ENCODE results near the gene PCK2. TPM values are rescaled to one million over a fixed set of nuclear protein-coding genes. Genes with fewer than 3 reads are reported as not detected.

Gene PCK2
- total and polyA plus RNA-seq, 2 of the 8 experiments (the other 6 are each of a cell fraction or from before 2014, with no cell fraction given): 81.9 to 115 TPM

DNA sequence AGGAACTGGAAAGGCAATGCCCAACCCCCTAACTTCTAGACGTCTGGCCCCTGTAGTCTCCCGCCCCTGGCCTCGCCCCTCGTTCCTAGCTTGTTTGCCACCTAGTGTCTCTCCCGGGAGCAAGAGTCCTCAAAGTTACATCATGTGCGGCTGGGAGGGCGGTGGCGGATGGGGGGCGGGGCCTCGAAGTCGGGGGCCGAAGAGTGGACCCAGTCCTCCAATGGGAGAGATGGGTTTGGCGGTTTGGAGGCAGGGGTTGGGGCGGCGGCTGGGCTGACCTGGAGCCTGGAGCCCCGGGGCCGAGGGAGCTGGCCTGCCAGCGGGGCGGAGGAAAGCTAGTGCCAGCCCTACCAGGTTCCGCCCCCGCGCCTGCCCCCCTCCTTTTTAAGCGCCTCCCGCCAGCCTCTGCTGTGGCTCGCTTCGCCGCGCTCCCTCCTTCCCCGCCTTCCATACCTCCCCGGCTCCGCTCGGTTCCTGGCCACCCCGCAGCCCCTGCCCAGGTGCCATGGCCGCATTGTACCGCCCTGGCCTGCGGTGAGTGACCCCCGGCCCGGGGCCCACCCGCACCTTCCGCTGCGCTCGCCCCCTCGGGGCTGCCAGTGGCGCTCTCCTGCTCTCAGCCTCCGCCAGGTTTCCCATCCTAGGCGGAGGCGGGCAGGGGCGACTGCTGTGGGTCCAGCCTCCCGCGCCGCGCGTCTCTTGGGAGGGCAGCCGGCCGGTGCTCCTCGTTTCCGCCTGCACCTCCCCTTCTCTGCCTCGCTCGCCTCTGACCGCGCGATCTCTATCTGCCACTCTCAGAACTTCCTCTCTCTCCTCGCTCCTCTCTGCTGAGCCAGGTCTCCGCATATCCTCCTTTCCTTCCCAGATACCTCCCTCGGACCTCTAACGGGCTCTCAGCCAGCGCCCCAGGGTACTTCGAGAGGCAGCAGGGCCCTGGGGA, at the start of gene PCK2 (continued):
- peak; percentile 67 for TF ChIP-seq PHF8 (conservative IDR thresholded peaks at IDR 0.05; ENCODE audit: low read depth, low read length)
- peak; percentile 79 for TF ChIP-seq TAF1 (IDR thresholded peaks at IDR 0.05; ENCODE audit: low read depth, low read length)
- no peak for TF ChIP-seq USF2 (IDR thresholded peaks at IDR 0.05; ENCODE audit: low read length)
- TF ChIP-seq TBP (IDR thresholded peaks at IDR 0.05; ENCODE audit: low read depth, low read length): peak; percentile 91; the same call in 1 of the 2 replicates
- peak; percentile 77 for TF ChIP-seq POLR2AphosphoS5 (IDR thresholded peaks at IDR 0.05; ENCODE audit: low read depth, low read length)
- peak; percentile 53; the same call in 1 of the 2 replicates for TF ChIP-seq GTF2F1 (IDR thresholded peaks at IDR 0.05; ENCODE audit: borderline replicate concordance, low read depth, low read length)
- TF ChIP-seq E2F6 (IDR thresholded peaks at IDR 0.05): peak; percentile 65; the same call in 1 of the 2 replicates
- peak; percentile 7; the same call in 1 of the 2 replicates for TF ChIP-seq CREB1 (IDR thresholded peaks at IDR 0.05)
- TF ChIP-seq MAX (IDR thresholded peaks at IDR 0.05): peak; percentile 60
- TF ChIP-seq YY1 (IDR thresholded peaks at IDR 0.05; ENCODE audit: low read depth, low read length): peak; percentile 61; the same call in 1 of the 2 replicates
- no peak for TF ChIP-seq SIX5 (IDR thresholded peaks at IDR 0.05; ENCODE audit: low read depth, low read length)
- TF ChIP-seq TCF12 (IDR thresholded peaks at IDR 0.05; ENCODE audit: low read depth, low read length): no peak

All from H1 (cell line).